Astrocyte of the spinal cord (primary cell): ENCODE data around the gene G0S2.

Source experiments
- DNase-seq: peaks from one replicate; pipeline ENCODE4 v3.0.0; 2011; ENCODE audit warnings: low read depth, low spot score
- H3K4me3 ChIP-seq: 2 replicates; pipeline ENCODE4 v1.5.1; 2011; ENCODE audit warnings: low read depth, mild to moderate bottlenecking, low read length, moderate library complexity
- CTCF ChIP-seq: IDR thresholded peaks from 2 replicates; pipeline ENCODE4 v1.5.1; 2012; ENCODE audit warnings: low read depth, mild to moderate bottlenecking, low read length, inconsistent platforms
- in situ Hi-C: cut with HindIII; loops from 2 replicates; pipeline ENCODE4 v1.10.0; 2017; ENCODE audit warnings: low sequenced_read_pairs

Gene G0S2

DNA sequence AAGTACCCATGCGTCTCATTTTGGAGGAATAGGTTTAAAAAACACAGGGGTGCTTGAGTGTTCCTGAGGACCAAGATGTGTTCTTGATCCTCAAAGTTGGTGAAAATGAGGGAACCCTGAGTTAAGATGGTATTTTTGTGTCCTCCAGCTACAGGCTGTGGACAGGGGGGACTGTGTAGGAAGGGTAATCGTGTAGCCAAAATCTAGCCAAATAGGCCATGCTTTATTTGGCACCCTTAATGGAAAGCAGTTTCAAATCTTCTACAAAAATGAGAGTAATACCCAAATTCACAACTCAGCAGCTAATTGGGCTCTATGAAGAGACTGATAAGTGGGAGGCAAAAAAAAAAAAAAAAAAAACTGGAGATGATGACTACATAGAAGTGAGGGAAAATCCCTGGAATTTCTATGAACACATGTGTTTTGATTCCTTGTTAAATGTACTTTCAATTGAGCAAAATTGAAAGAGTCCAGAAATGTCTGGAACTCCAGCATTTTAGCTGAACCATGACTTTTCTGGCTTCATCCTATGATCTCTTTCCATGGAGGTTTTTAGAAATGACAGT is 29.9 kb downstream of the G0S2 start:
- TF ChIP-seq CTCF, result no peak
- in situ Hi-C loops, result no loop called here
- DNase-seq, result no peak
- no peak overlapping the region for H3K4me3 ChIP-seq

DNA sequence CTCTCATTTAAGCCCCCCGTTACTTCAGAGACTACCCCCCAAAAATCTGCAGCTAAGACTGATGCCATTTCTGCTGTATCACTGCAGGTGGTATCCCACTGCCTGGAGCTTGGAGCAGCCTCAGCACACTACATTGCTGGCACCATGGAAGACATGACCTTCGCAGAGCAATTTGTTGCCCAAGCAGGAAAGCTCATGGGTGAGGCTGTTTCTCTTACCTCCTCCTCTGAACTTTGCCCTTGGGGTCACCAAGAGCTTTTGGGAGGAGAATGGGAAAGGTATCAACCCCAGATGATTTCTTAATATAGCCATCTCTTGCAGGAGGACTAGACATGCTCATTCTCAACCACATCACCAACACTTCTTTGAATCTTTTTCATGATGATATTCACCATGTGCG is 31.4 kb downstream of the G0S2 start:
- no peak overlapping the region for H3K4me3 ChIP-seq
- no peak for TF ChIP-seq CTCF
- DNase-seq, result no peak
- in situ Hi-C loops, result no loop called here

- H3K4me3 ChIP-seq, result no peak overlapping the region
- no peak for TF ChIP-seq CTCF
- no peak for DNase-seq
- in situ Hi-C loops, result no loop called here
These were observed 32.1 kb downstream of the G0S2 start for GRCh38 chr1:209707308-209707707.

- TF ChIP-seq CTCF, result no peak
- in situ Hi-C loops, result no loop called here
- no peak overlapping the region for H3K4me3 ChIP-seq
- no peak for DNase-seq
These were observed 33.1 kb downstream of the G0S2 start for GRCh38 chr1:209708297-209708696.

- no peak for TF ChIP-seq CTCF
- no peak overlapping the region for H3K4me3 ChIP-seq
- DNase-seq, result no peak
- in situ Hi-C loops, result no loop called here
These were observed 34.9 kb downstream of the G0S2 start for GRCh38 chr1:209710093-209710492.

DNA sequence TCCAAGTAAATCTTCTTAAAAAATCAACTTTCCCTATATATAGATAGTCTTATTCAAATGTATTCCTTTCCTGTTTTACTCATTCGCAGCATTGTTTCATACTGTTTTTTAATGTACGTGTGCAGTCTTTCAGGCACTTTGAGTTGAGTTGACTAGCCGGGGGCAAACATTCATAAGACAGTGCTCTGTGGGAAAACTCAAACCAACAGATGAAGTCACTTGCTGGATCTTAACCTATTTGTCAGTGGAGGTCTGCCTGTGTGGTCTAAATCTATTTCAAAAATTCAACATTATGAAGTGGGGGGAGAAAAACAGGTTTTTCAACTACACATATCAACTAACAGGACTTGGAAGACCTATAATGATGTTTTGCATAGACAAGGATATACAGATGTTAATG is 35.6 kb downstream of the G0S2 start:
- peak; percentile 33 for DNase-seq
- in situ Hi-C loops, result no loop called here
- H3K4me3 ChIP-seq, result no peak overlapping the region
- no peak for TF ChIP-seq CTCF

GRCh38 chr1:209714338-209714737 is 39.1 kb downstream of the G0S2 start:
- H3K4me3 ChIP-seq, result no peak overlapping the region
- TF ChIP-seq CTCF, result no peak
- no peak for DNase-seq
- in situ Hi-C loops, result no loop called here
